Midbrain (tissue), 1 donor: Measurements from ENCODE around the gene EXOC1L.
"Not testable (repeated sequence)": the region's sequence is repeated elsewhere in the genome, so short reads cannot be mapped to it uniquely, and the experiment has no call there.

ENCODE experiments used
- DNase-seq: peaks from one replicate; lab custom pipeline; 2025; lab: John Stamatoyannopoulos, UW

Gene EXOC1L

GRCh38 chr4:55838952-55839351 lies 19.4 kb downstream of the EXOC1L start:
- DNase-seq = no peak

- DNase-seq = no peak
Measured at GRCh38 chr4:55840956-55841355, 21.4 kb downstream of the EXOC1L start.

GRCh38 chr4:55841373-55842239 lies 22.0 kb downstream of the EXOC1L start:
- not testable (repeated sequence) for DNase-seq

- DNase-seq = not testable (repeated sequence)
Measured at GRCh38 chr4:55842312-55842711, 22.7 kb downstream of the EXOC1L start.

- DNase-seq = no peak
Measured at GRCh38 chr4:55849724-55850123, 30.1 kb downstream of the EXOC1L start.

- DNase-seq = no peak
Measured at GRCh38 chr4:55851885-55852284, 32.3 kb downstream of the EXOC1L start.

- DNase-seq = peak; percentile 98
Measured at GRCh38 chr4:55853484-55854046, 34.0 kb downstream of the EXOC1L start, which contains the start of gene EXOC1. Gene EXOC1, plus strand, starts transcription at chr4:55853648. Its CDS starts 4,676 bp downstream, at chr4:55858324.

GRCh38 chr4:55854129-55854528 lies 34.5 kb downstream of the EXOC1L start:
- no peak for DNase-seq

GRCh38 chr4:55857586-55857985 lies 38.0 kb downstream of the EXOC1L start:
- DNase-seq = no peak

GRCh38 chr4:55859711-55860110 lies 40.1 kb downstream of the EXOC1L start:
- DNase-seq = no peak

GRCh38 chr4:55864577-55865223 lies 45.1 kb downstream of the EXOC1L start:
- no peak for DNase-seq

GRCh38 chr4:55865228-55865806 lies 45.7 kb downstream of the EXOC1L start:
- DNase-seq = no peak

- no peak for DNase-seq
Measured at GRCh38 chr4:55866290-55866907, 46.8 kb downstream of the EXOC1L start.

- peak; percentile 50 for DNase-seq
Measured at GRCh38 chr4:55866973-55867574, 47.5 kb downstream of the EXOC1L start.

GRCh38 chr4:55868581-55869090 lies 49.0 kb downstream of the EXOC1L start:
- DNase-seq = no peak

GRCh38 chr4:55871299-55871800 lies 51.8 kb downstream of the EXOC1L start:
- no peak for DNase-seq

GRCh38 chr4:55874831-55875230 lies 55.2 kb downstream of the EXOC1L start:
- DNase-seq = no peak

GRCh38 chr4:55876387-55876786 lies 56.8 kb downstream of the EXOC1L start:
- no peak for DNase-seq

GRCh38 chr4:55879224-55879623 lies 59.6 kb downstream of the EXOC1L start:
- no peak for DNase-seq

GRCh38 chr4:55880652-55881280 lies 61.2 kb downstream of the EXOC1L start:
- DNase-seq = no peak
